ENCODE data around the gene CNTN4. TPM values are rescaled to one million over a fixed set of nuclear protein-coding genes. Genes with fewer than 3 reads are reported as not detected.

The CNTN4 gene
- total RNA-seq, 1 donor from 2014 or later, result not detected

GRCh38 chr3:2856138-2857133, 757.8 kb downstream of the CNTN4 start:
- TF ChIP-seq, protein P1, sequence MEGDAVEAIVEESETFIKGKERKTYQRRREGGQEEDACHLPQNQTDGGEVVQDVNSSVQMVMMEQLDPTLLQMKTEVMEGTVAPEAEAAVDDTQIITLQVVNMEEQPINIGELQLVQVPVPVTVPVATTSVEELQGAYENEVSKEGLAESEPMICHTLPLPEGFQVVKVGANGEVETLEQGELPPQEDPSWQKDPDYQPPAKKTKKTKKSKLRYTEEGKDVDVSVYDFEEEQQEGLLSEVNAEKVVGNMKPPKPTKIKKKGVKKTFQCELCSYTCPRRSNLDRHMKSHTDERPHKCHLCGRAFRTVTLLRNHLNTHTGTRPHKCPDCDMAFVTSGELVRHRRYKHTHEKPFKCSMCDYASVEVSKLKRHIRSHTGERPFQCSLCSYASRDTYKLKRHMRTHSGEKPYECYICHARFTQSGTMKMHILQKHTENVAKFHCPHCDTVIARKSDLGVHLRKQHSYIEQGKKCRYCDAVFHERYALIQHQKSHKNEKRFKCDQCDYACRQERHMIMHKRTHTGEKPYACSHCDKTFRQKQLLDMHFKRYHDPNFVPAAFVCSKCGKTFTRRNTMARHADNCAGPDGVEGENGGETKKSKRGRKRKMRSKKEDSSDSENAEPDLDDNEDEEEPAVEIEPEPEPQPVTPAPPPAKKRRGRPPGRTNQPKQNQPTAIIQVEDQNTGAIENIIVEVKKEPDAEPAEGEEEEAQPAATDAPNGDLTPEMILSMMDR (IDR thresholded peaks at IDR 0.05; ENCODE audit: insufficient read depth, low read depth, low read length), result no peak
- TF ChIP-seq EZH2 (IDR thresholded peaks at IDR 0.05; ENCODE audit: insufficient read depth, low read length), result no peak
- H3K27me3 Mint-ChIP-seq (ENCODE audit: low read depth, unreplicated experiment), result no peaks in the 10 kb centered on the region
- H3K4me3 Mint-ChIP-seq (ENCODE audit: unreplicated experiment), result no peak overlapping the region
- Histone ChIP-seq H3K9ac (ENCODE audit: low read length) (no peak overlapping the region), H3K27ac (ENCODE audit: low read depth, low read length) (no peak overlapping the region), H3K27me3 (ENCODE audit: insufficient read depth, low read length) (no peaks in the 10 kb centered on the region), H3K36me3 (ENCODE audit: insufficient read depth, low read length) (no peaks in the 10 kb centered on the region), H3K4me3 (ENCODE audit: insufficient read depth, low read depth, low read length) (no peak overlapping the region), H3K9me3 (ENCODE audit: insufficient read depth, low read depth, low read length) (peaks cover 2% of the 10 kb centered on the region), H3K4me2 (ENCODE audit: low read length) (no peak overlapping the region), H2AFZ (ENCODE audit: low read depth, low read length) (no peak overlapping the region), H4K20me1 (ENCODE audit: insufficient read depth, low read length) (no peaks in the 10 kb centered on the region), H3K4me1 (ENCODE audit: insufficient read depth, low read length) (no peaks in the 10 kb centered on the region), H3K79me2 (ENCODE audit: insufficient read depth, low read length) (no peaks in the 10 kb centered on the region)
- H3K27ac Mint-ChIP-seq (ENCODE audit: unreplicated experiment), result no peak overlapping the region
- H3K4me1 Mint-ChIP-seq (ENCODE audit: low read depth, unreplicated experiment), result no peaks in the 10 kb centered on the region
- DNase-seq (ENCODE audit: low read depth) (no peak), FAIRE-seq (no peak)
- H3K9me3 Mint-ChIP-seq (ENCODE audit: unreplicated experiment), result peaks cover 5% of the 10 kb centered on the region
- H3K36me3 Mint-ChIP-seq (ENCODE audit: low read depth, unreplicated experiment), result no peaks in the 10 kb centered on the region

GRCh38 chr3:2860626-2861025, 762.0 kb downstream of the CNTN4 start:
- H2AFZ ChIP-seq (ENCODE audit: low read depth, low read length), result no peak overlapping the region
- H4K20me1 ChIP-seq (ENCODE audit: insufficient read depth, low read length), result no peaks in the 10 kb centered on the region
- H3K27ac Mint-ChIP-seq (ENCODE audit: unreplicated experiment), result no peak overlapping the region
- H3K36me3 Mint-ChIP-seq (ENCODE audit: low read depth, unreplicated experiment), result no peaks in the 10 kb centered on the region
- peaks cover 2% of the 10 kb centered on the region for H3K9me3 ChIP-seq (ENCODE audit: insufficient read depth, low read depth, low read length)
- H3K9ac ChIP-seq (ENCODE audit: low read length), result no peak overlapping the region
- H3K4me1 ChIP-seq (ENCODE audit: insufficient read depth, low read length), result no peaks in the 10 kb centered on the region
- H3K4me3 ChIP-seq (ENCODE audit: insufficient read depth, low read depth, low read length), result no peak overlapping the region
- H3K36me3 ChIP-seq (ENCODE audit: insufficient read depth, low read length), result no peaks in the 10 kb centered on the region
- no peaks in the 10 kb centered on the region for H3K27me3 Mint-ChIP-seq (ENCODE audit: low read depth, unreplicated experiment)
- H3K79me2 ChIP-seq (ENCODE audit: insufficient read depth, low read length), result no peaks in the 10 kb centered on the region
- no peak overlapping the region for H3K27ac ChIP-seq (ENCODE audit: low read depth, low read length)
- H3K4me1 Mint-ChIP-seq (ENCODE audit: low read depth, unreplicated experiment), result no peaks in the 10 kb centered on the region
- no peaks in the 10 kb centered on the region for H3K27me3 ChIP-seq (ENCODE audit: insufficient read depth, low read length)
- DNase-seq (ENCODE audit: low read depth), result no peak
- no peak for FAIRE-seq
- no peaks in the 10 kb centered on the region for H3K9me3 Mint-ChIP-seq (ENCODE audit: unreplicated experiment)
- no peak overlapping the region for H3K4me3 Mint-ChIP-seq (ENCODE audit: unreplicated experiment)
- H3K4me2 ChIP-seq (ENCODE audit: low read length), result no peak overlapping the region
- TF ChIP-seq, protein P1 (IDR thresholded peaks at IDR 0.05; ENCODE audit: insufficient read depth, low read depth, low read length), result no peak
- TF ChIP-seq EZH2 (IDR thresholded peaks at IDR 0.05; ENCODE audit: insufficient read depth, low read length), result no peak

- Mint-ChIP-seq H3K36me3 (ENCODE audit: low read depth, unreplicated experiment) (no peaks in the 10 kb centered on the region), H3K27ac (ENCODE audit: unreplicated experiment) (no peak overlapping the region), H3K4me1 (ENCODE audit: low read depth, unreplicated experiment) (no peaks in the 10 kb centered on the region), H3K4me3 (ENCODE audit: unreplicated experiment) (no peak overlapping the region), H3K9me3 (ENCODE audit: unreplicated experiment) (no peaks in the 10 kb centered on the region), H3K27me3 (ENCODE audit: low read depth, unreplicated experiment) (no peaks in the 10 kb centered on the region)
- Histone ChIP-seq H2AFZ (ENCODE audit: low read depth, low read length) (no peak overlapping the region), H3K9me3 (ENCODE audit: insufficient read depth, low read depth, low read length) (peaks cover 2% of the 10 kb centered on the region), H3K27me3 (ENCODE audit: insufficient read depth, low read length) (no peaks in the 10 kb centered on the region), H3K4me2 (ENCODE audit: low read length) (no peak overlapping the region), H3K9ac (ENCODE audit: low read length) (no peak overlapping the region), H3K36me3 (ENCODE audit: insufficient read depth, low read length) (no peaks in the 10 kb centered on the region), H3K27ac (ENCODE audit: low read depth, low read length) (no peak overlapping the region), H3K4me3 (ENCODE audit: insufficient read depth, low read depth, low read length) (no peak overlapping the region), H3K4me1 (ENCODE audit: insufficient read depth, low read length) (no peaks in the 10 kb centered on the region), H3K79me2 (ENCODE audit: insufficient read depth, low read length) (no peaks in the 10 kb centered on the region), H4K20me1 (ENCODE audit: insufficient read depth, low read length) (no peaks in the 10 kb centered on the region)
- TF ChIP-seq EZH2 (IDR thresholded peaks at IDR 0.05; ENCODE audit: insufficient read depth, low read length), result no peak
- TF ChIP-seq, protein P1 (IDR thresholded peaks at IDR 0.05; ENCODE audit: insufficient read depth, low read depth, low read length), result no peak
- FAIRE-seq (no peak), DNase-seq (ENCODE audit: low read depth) (no peak)
These were observed 762.5 kb downstream of the CNTN4 start for GRCh38 chr3:2861120-2861519.
